IMR-90 (cell line): ENCODE results near the gene BTD.

Experiments used
- CHD1 ChIP-seq: IDR thresholded peaks from 2 replicates; pipeline ENCODE4 v1.6.1; 2012; ENCODE audit warnings: low read depth, low read length, improper control_type of control experiment
- POLR2A ChIP-seq: IDR thresholded peaks from 2 replicates; pipeline ENCODE4 v1.6.1; 2012; ENCODE audit warnings: mild to moderate bottlenecking, low read depth, low read length
- TF ChIP-seq, protein P1 (sequence below): conservative IDR thresholded peaks from 2 replicates; pipeline ENCODE4 v1.5.1; 2012; ENCODE audit warnings: mild to moderate bottlenecking, low read depth, low read length, improper control_type of control experiment

DNA sequence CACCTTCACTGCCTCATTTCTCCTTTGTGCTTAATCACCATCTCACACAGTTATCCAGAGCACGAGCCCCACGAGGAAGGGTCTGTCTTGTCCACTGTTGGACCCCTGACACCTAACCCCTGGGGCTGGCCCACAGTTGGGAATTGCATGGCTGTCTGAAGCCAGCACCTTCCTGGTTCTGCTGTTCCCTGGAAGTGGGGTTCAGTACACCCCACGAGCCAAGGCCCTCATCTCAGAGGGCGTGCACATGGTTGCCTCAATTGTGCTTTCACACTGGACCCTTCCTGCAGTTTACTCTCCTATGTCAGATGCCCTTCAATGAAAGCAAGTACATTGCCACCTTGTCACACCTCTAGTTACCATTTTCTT, 30.7 kb downstream of the BTD start:
- TF ChIP-seq, protein P1, sequence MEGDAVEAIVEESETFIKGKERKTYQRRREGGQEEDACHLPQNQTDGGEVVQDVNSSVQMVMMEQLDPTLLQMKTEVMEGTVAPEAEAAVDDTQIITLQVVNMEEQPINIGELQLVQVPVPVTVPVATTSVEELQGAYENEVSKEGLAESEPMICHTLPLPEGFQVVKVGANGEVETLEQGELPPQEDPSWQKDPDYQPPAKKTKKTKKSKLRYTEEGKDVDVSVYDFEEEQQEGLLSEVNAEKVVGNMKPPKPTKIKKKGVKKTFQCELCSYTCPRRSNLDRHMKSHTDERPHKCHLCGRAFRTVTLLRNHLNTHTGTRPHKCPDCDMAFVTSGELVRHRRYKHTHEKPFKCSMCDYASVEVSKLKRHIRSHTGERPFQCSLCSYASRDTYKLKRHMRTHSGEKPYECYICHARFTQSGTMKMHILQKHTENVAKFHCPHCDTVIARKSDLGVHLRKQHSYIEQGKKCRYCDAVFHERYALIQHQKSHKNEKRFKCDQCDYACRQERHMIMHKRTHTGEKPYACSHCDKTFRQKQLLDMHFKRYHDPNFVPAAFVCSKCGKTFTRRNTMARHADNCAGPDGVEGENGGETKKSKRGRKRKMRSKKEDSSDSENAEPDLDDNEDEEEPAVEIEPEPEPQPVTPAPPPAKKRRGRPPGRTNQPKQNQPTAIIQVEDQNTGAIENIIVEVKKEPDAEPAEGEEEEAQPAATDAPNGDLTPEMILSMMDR = no peak
- TF ChIP-seq POLR2A (no peak), CHD1 (no peak)
